GM19193 (cell line): ENCODE measurements around the gene CRY2.
A peak's percentile ranks its signal among the peaks of the same experiment; 100 is the strongest.

ENCODE experiments used
- POLR2A ChIP-seq: IDR thresholded peaks from 4 replicates; pipeline ENCODE4 v1.6.1; 2011; ENCODE audit not compliant: insufficient read depth, insufficient read length; ENCODE audit errors: extremely low read depth

The CRY2 gene

DNA sequence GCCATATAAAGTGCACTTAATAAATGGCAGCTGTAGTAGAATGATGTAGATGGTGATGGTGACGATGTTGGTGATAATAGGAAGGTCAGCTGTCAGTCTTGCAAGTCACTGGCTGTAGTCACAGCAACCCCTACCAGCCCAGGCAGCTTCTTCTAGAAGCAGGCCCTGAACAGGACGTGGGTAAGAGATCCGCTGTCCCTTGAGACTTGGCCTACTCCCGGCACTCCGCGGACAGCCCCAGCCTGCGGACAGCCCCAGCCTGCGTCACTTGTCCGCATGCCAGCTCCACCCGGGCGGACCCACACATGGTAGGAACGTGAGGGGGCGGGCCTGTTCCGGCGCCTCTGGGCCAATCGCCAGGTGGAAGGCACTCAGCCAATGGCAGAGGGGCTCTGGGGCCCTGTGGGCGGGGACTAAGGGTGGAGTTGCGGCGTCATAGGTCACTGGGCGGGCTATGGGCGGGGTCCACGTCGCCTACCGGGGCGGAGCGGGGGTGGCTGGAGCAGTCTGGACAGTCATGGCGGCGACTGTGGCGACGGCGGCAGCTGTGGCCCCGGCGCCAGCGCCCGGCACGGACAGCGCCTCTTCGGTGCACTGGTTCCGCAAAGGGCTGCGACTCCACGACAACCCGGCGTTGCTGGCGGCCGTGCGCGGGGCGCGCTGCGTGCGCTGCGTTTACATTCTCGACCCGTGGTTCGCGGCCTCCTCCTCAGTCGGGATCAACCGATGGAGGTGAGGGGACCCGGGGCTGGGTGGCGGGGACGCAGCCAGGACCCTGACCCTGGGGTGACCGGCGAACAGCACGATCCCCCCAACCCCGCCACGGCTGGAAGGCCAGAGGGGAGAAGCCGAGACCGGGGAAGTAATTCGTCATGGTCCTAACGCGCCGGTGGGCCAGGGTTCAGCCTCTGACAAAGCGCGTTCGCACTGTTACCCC is at the start of gene CRY2:
Gene CRY2 (plus strand): TSS at position 502 of the 937 bp plus-strand sequence. CDS start 16 bp downstream, at position 518.
- TF ChIP-seq POLR2A: peak; percentile 96

DNA sequence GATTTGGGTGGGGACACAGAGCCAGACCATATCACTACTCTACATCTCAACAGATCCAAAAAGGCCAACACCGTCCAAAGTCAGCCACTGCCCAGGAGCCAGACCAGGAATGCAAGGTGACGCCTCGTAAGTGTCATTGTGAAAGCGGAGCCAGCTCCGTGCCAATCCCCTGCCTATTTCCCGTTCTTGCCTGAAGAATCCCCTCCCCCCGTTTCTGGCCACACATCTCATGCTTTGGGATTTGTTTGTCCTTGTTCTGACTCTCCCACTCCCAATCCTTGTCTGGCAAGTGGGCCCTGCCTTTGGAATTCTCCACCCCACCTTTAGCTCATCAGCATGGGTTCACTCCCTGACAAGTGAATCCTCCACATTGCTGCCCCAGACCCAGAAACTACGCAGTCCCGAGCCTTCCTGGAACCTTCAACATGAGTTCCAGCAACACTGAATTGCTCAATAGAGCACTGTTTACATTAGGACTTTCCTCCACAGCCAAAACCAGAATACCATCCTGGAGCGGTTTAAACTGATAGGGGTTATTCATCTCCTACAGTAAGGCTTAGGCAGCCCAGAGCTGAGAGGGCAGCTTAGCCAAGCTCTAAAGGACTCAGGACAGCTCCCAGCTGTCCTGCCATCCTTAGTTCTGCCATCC is 48.4 kb upstream of the CRY2 start:
- no peak for TF ChIP-seq POLR2A

DNA sequence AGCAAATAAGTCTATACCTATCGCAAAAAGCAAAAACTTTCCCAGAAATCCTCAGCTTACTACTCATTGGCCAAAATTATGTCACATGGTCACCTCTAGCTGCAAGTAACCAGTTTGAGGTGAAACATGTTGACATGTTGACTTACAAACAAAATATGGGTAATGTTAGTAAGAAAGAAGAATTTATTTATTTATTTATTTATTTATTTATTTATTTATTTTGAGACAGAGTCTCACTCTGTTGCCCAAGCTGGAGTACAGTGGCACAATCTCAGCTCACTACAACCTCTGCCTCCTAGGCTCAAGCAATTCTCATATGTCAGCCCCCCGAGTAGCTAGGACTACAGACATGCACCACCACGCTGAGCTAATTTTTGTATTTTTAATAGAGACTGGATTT is 47.7 kb upstream of the CRY2 start:
- TF ChIP-seq POLR2A: no peak

DNA sequence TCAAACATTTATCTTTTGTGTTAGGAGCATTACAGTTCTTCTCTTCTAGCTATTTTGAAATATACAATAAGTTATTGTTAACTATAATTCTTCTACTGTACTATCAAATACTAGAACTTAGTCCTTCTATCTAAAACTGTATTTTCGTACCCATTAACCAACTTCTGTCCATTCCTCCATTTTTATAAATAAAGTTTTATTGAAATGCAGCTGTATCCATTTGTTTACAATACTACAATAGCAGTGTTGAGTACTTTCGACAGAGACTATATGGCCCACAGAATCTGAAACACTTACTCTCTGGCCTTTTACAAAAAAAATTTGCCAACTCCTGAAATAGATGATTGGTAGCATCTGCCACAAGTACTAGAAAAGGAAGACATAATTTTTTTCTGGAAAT is 47.0 kb upstream of the CRY2 start:
- no peak for TF ChIP-seq POLR2A

DNA sequence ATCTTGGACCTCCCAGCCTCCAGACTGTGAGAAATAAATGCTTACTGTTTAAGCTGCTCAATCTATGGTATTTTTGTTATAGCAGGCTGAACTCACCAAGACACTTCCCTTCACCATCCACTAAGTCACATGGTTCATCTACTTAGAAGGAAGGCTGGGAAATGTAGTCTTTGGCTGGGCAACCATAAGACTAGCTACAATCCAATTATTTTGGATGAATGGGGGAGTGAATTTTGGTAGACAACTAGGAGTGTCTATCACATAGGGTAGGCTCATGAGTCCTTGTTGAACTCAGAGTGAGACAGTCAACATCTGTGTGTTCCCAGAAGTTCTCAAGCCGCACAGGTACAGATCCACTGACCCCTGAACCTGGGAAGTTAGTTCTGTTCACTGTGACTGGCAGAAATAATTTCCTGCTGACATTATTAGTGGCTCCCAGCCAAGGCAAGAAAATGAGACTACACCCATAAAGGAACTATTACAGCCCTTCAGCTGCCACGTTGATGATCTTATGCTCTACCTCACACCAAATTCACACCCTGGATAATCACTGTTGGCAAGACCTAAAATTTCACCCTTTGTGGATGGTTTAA is 45.5 kb upstream of the CRY2 start:
- no peak for TF ChIP-seq POLR2A

DNA sequence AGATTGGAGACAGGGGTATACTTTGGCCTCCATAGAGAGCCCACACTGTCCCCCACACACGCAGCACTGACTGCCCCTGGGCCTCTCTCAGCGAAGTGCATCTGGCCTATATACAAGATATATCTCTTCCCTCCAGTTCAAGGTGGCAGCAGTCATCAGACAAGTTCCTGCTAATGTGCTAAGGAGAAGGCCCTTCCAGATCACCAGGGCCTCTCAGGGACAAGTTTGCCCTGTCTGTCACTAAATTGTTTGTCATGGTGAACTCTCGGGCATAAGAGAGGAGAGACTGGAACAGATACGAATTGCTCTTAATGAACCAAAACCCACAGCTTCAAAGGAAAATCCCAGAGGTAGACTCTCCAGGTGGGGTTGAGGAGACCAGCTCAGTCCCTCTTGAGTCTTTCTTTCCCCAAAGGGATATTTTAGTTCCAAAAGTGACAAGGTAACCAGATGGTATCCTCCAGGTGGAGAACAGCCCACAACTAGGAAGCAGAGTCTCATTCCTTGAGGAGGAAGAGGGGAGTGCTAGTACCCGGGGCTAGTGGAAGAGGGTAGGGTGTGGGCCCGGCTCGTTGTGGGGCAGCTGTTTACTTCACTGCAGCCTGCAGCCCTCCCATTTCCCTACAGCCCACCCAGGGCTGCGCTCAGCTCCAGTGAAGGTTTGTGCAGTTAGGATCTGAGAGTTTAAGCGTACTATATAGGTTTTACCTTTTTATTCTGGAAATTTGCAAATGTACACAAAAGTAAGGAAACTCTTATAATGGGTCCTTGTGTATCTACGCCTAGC is 44.6 kb upstream of the CRY2 start:
- no peak for TF ChIP-seq POLR2A

DNA sequence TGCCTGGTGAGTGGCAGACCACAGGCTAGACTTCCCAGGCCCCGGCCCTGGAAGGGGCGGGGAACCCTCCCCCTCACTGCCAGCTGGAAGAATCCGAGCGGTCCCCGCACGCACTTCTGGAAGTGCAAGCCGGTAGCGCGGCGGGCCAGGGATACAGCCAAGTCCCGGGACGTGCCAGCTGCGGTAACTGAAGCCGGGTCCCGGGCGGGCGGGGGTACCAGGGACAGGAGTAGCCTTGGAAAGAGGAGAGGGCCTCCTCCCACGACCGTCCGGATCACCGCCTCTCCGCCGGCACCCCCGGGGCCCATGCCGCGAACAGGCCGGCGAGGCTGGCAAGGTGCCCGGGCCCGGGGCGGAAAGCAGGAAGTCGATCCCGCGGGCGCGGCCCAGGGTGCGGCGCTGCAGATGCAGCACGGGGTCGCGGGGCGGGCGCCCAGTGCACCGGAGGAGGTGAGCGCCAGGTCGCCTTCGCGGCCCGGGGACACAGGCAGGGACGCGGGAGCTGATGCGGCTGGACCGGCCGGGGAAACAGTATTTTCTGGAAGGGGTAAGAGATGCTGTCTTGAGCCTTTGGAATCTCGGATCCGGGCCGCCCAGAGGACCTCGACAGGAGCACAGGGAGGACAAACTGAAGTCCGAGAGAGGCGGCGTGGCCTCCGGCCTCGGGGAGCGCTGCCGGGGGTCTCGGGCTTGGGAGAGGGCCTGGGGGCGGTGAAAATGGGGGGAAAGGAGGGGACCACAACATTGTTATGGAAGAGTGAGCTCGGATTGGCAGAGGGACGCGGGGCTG is 43.1 kb upstream of the CRY2 start:
- no peak for TF ChIP-seq POLR2A

DNA sequence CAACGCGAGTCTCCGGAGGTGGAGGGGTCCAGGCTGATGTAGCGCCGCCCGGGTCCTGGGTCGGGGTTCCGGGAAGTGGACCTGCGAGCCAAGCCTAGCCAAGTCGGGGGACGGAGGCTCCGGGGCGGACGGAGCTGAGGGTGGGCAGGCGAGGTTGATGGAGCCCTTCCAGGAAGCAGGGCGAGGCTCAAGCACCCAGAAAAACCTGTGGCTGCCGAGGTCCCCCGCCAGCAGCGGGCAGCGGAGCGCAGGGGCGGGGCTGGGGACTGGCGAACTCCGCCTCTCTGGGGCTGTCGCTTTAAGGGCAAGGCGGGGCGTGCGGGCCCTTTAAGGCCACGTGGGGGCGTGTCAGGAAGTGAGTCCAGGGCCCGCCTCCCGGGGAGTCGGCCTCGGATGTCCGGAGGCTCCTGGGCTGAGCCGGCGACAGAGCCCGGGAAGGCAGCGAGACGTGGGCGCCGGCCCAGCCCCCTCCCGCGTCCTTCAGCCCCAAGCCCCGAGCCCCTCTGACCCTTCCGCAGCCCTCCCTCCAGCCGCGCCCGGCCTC is 42.4 kb upstream of the CRY2 start, which contains the start of gene SLC35C1:
Gene SLC35C1 (plus strand): TSS at position 389 of the 544 bp plus-strand sequence. CDS start 653 bp downstream, outside the sequence.
- TF ChIP-seq POLR2A: peak; percentile 86

DNA sequence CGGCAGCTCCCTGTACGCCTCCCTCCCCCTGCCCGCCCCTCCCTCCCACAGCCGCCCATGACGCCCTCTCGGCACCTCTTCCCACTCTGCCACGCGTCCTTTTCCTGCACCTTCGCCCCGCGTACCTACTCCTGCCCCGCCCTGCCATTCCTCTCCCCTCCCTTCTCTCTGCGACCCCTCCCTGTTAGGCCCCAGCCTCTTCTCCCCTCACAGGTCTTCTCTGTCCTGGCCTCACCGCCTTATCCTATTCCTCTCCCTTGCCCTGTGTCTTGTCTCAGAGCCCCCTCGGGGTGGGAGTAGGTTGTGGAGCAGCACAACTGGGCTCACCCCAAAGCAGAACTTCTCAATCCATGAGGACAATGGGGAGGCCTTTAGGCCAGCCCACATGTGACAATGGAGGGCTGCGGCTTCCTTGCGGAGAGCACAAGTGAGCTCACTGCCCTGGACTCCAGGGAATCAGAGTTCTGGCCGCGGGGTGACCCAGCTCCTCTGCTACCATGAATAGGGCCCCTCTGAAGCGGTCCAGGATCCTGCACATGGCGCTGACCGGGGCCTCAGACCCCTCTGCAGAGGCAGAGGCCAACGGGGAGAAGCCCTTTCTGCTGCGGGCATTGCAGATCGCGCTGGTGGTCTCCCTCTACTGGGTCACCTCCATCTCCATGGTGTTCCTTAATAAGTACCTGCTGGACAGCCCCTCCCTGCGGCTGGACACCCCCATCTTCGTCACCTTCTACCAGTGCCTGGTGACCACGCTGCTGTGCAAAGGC is 41.8 kb upstream of the CRY2 start:
- no peak for TF ChIP-seq POLR2A

DNA sequence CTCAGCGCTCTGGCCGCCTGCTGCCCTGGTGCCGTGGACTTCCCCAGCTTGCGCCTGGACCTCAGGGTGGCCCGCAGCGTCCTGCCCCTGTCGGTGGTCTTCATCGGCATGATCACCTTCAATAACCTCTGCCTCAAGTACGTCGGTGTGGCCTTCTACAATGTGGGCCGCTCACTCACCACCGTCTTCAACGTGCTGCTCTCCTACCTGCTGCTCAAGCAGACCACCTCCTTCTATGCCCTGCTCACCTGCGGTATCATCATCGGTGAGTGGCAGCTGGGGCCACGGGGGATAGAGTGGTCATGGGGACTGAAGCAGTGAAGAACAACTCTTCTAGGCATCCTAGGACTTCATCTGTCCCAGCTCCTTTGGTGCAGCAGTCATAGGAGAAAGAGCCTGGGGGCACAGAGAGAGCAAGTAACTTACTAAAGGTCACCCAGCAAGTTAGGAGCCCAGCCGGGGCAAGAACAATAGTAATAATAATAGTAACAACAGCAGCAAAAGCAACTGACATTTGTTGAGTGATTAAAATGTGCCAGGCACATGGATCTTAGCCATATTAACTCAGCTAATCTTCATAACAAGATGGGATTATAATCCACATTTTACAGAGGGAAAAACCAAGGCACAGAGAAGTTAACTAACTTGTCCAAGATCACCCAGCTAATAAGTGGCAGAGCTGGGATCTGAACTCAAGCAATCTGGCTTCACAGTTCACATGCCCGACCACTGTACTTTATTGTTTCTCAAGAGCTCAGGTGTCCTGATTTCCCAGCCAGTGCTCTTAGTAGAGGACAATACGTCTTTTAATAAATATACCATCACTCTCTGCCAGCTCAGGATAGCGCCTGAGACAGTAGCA is 41.0 kb upstream of the CRY2 start:
- no peak for TF ChIP-seq POLR2A

DNA sequence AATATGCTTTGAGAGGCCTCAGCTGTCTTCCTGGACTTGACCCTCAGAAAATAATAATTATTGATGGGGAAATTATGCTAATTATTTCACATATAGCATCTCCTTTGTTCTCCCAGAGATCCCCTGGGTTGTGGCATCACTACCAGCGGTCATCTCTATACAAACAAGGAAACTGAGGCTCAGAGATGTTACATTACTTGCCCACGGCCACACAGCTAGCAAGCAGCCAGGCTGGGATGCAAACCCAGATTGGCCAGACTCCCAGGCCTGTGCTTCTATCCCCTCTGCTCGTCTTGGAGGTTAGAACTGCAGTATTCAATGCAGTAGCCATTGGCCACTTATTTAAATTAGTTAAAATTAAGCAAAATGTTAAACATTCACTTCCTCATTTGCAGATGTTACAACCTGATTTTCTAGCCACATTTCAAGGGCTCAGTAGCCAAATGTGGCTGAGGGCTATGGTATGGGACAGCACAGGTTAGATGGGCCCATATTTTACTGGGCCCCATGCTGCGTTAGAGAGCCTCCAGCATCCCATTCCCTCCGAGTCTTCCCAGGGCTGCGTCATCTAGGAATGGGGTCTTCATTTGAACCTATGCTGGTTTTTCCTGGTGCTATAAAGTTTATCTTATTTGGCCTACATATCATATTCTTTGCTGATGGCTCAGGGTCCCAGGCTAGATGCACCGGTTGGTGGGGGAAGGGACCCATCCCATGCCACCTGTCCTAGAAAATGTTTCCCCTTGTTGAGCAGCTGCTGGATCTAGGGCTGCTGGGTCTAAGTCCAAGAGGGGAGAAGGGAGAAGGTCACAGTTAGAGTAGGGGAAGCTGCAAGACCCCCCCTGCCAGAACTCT is 40.1 kb upstream of the CRY2 start:
- TF ChIP-seq POLR2A: no peak
